NCI-H128 (cell line): ENCODE data around the gene WDR33.

Experiments used
- DNase-seq: peaks from one replicate; lab custom pipeline; 2025; ENCODE audit not compliant: unreplicated experiment; lab: John Stamatoyannopoulos, UW

The WDR33 gene

DNA sequence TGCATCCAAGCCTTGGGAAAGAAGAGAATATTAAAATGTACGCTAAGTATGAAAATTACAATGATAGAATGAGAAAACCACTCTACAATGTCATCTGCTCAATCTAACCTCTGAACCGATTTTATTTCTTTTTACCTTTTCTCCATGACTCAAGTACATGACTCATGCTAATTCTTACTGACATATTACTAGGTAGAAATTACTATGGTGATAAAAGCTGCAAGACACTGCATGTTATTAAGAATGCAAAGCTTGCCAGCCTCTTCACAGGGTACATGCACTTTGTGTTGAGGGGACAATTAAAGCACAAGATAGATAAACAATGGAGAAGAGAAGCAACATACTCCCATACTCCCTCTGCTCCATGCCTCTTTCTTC is 89.0 kb downstream of the WDR33 start:
- DNase-seq, result no peak

DNA sequence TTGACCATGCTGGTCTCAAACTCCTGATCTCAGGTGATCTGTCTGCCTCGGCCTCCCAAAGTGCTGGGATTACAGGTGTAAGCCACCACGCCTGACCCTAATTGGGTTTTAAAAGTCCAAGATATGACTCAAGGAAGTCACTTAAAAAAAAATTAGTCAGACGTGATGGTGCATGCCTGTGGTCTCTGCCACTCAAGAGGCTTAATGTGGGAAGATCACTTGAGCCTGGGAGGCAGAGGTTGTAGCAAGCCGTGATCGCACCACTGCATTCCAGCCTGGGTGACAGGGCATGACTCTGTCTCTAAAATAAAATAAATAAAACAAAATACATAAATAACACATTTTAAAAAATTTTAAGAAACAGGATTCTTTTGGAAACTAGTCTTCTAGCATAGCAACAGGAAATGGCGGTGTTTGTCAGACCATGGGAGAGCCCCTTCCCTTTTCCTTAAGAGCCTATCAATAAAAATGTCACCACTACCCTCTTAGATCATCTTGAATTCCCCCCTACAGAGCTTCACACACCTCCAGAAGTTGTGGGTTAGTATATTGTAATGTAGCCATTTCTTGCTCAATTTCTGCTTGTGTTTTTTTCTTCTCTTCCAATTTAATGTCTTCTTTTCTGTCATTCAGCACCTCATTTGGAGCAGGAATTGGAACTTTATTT is 89.5 kb downstream of the WDR33 start:
- DNase-seq, result no peak

DNA sequence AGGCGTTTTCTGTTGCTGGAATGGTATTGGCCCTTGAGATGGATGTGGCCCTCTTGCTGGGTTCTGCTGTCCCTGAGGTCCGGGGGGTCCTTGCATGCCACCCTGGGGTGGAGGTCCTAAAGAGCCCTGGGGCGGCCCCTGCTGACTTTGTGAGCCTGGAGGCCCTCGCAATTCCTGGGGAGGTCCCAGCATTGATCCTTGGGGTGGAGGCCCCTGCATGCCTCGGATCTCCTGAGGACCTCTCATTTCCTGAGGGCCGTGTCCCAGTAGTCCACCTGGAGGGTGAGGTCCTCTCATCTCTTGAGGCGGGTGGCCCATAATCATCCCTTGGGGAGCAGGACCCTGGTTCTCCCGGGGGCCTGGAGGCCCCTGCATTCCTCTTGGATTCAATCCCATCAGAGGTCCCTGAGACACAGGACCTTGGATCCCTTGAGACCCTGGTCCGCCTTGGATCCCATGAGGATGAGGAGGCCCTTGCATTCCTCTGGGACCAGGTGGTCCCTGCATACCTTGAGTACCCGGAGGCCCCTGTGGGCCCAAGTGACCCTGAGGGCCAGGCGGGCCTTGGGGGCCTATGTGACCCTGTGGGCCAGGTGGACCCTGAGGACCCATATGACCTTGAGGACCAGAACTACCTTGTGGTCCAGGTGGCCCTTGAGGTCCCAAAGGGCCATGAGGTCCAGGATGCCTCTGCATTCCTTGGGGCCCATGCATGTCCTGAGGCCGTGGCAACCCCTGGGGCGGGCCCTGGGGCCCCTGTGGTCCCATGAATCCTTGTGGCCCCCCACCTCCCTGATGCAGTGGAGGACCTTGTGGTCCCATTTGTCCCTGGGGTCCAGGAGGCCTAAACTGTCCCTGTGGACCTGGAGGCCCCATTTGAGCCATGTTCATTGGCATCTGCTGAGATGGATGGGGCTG is 91.4 kb downstream of the WDR33 start:
- no peak for DNase-seq

DNA sequence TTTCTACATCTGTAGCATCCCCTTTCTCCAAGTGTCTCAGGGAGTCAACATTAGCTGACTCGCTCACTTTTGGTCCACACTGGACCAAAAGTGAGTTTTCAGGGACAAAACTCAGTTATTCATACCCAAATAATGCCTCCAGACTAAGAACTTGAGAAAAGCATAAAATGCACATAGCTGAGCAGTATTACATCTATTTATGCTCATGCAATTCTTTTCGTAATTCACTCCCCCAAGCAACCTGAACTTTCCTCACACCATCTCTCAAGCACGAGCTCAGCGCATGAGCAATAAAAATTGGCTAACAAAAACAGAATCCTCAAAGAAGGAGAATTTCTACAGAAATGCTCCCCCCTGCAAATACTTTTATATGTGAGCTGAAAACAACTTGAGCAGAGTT is 92.7 kb downstream of the WDR33 start:
- no peak for DNase-seq

DNA sequence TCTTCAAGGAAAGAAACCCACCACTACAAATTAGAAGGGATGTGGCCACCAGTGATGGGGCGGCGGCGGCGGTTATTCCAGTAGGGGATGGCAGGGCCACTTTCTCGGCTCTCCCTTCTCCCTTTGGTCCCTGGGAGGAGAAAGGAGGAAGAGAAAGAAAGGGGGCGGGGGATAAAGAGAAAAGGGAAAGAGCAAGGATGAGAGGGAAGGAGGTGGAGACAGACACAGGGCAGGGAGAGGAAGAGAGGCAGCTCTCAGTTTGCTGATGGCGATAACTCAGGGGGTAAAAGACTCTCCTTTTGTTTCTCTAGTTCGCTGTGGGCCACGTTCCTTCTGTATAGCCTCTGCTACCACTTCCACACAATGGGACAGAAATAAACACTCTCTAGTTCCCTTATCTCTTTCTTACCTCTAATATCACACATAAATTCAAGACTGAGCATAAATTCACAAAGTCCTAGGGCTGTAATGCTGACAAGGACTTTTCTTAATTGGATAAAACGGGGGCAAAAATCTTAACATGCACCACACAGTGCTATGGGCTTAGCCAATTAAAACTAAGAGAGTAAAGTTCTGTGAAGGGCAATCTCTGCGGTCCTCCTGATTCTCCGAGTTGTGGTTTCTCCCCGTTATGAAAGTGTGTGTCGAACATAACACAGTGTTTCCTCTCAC is 95.1 kb downstream of the WDR33 start:
- DNase-seq, result no peak

DNA sequence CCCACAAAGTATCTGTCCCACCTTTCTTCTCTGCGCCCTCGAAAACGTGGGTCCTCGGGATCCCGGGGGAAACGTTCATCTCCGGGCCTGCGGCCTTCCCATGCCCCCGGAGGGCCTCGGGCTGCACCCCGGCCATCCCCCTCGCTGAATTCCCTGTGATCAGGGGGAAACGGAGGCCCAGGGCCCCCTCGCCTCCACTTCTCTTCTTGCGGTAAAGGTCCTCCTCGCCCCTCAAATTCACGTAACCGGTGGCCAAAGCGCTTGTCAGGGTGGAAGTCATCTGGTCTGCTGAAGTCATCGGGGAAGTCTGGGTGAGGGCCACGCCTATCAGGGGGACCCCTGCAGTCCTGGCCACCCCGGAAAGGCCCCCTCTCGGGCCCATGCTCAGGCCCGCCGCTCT is 97.4 kb downstream of the WDR33 start:
- DNase-seq, result no peak

DNA sequence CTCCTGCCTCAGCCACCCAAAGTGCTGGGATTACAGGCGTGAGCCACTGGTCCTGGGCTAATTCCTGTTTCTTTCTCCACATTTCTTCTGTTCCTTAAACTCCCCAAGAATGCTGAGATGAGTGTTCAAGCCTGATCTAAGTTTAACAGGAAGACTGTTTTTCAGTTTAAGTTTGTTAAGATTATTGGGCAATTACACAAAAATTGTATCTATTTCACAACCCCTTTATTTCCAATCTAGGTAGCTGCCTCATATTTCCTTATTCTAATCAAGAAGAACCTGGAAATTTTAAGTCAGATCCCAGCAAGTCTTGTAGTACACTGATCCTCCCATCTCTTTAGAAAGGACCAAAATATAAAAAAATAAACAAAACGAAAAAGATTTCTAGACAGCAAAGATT is 98.0 kb downstream of the WDR33 start:
- DNase-seq, result no peak

DNA sequence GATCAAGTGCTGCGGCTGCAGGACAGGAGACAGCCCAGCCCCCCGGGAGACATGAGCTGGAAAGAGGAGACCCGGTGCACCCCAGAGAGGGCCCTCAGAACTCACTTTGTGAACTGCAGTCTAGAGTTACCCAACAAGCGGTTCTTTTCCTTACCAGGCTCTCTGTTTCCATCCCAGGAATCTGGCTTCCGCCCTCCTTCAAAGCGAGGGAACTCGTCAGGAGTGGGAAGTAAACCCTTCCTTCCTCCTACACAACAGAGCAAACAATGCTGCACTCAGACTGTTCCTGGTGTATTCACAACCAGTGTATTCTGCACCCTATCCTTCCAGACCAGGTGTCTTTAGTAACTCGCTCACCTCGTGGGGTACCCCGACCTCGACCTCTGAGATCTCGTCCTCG is 101.6 kb downstream of the WDR33 start:
- DNase-seq, result no peak

GRCh38 chr2:127707890-127708648 is 102.9 kb downstream of the WDR33 start:
- DNase-seq, result no peak

DNA sequence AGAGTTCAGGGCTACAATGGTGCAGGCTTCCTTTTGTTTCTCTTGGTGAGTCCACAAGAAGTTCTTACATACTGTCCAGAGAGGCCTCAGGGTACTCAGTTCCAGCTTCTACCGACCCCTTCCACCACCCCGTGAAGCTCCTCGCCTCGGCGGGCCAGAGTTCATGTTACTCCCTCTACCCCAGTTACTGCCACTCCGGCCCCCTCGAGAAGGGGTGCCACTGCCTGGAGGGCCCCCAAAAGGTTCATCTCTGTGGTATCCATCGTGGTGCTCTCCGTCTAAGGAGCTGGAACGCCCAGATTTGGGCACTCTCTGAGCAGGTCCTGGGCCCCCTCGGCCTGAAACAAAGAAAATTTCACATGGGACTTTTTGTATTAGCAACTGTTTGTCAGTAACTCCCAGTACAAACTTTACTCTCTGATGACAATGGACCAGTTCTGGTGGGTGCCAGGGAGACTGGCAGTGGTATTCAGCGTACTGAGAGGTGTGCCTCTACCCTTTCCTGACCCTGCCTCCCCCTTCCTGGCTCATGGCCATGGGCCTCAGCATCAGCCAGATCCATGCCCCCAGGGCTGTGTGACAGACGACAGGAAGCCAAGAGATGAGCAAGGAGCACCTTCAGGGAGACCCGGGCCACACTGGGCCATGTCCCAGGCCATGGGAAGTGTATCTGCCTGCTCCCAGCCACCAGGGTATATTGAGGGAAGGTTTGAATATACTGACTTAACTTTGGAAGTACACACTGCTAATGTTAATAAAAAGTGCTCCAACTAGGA is 104.6 kb downstream of the WDR33 start:
- DNase-seq, result no peak

- no peak for DNase-seq
Measured at GRCh38 chr2:127705391-127706065, 105.4 kb downstream of the WDR33 start.

- DNase-seq, result no peak
Measured at GRCh38 chr2:127704641-127705390, 106.2 kb downstream of the WDR33 start.

GRCh38 chr2:127703282-127703681 is 107.7 kb downstream of the WDR33 start:
- no peak for DNase-seq

DNA sequence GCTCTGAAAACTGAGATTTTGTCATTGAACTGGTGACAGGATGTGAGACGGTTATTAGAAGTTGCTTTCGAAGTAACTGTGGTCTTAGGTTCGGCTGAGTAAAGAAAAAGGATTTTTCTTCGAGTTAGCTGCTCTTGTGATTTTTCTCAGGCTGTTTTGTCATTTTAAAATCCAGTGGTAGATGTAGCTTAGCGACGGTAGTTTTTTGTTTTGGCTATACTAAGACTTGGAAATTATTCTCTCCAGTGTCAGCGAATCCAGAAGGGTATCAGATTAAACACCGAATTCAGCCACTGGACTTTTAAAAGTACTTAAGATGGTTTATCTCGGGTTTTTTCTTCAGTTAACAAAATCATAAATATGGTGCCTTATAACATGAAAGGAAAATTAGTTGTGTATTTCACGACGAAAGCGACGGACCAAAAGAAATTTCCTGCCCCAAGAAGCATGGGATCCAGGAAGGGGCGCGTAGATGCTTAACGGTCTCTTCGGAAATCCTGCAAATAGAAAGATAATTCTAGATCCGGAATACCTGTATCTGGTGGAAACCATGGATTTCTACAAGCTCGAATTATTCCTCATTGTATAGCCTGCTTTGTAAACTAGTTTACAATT is 108.5 kb downstream of the WDR33 start:
- no peak for DNase-seq

DNA sequence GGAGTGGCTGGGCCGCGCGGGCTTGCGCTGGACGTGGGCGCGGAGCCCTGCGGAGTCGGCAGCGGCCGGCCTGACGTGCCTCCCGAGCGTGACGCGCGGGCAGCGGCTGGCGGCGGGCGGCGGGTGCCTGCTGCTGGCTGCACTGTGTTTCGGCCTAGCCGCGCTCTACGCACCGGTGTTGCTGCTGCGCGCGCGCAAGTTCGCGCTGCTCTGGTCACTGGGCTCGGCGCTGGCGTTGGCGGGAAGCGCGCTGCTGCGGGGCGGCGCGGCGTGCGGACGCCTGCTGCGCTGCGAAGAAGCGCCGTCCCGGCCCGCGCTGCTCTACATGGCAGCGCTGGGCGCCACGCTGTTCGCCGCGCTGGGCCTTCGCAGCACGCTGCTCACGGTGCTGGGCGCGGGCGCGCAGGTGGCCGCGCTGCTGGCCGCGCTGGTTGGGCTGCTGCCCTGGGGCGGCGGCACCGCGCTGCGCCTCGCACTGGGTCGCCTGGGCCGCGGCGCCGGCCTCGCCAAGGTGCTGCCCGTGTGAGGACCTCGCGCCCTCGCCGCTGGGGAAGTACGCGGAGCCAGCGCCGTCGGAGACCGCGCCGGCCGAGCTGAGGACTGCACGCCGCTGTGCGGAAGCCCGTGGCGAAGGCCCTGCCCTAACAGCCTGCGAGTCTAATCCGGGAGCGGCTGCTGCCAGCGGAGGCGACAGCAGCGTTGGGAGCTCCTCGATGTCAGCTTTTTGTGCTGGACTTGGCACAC is 109.1 kb downstream of the WDR33 start:
- peak; percentile 2 for DNase-seq

DNA sequence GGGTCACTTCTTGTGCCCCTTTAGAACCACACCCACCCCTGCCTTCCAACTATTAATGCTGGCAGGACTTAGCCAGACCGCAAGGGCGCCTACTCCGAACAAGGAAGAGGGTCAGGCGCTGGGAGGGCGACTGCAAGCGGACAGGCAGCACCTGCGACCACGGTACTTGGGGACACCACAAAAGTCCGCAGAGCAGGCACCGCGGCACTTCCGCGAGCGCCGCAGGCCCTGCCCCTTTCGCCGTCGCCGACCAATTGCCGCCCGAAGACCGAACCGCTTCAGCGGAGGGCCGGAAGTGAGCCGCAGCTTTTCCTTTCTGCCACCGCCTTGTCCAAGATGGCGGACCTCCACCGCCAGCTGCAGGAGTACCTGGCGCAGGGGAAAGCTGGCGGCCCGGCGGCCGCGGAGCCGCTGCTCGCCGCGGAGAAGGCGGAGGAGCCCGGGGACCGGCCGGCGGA is 109.7 kb downstream of the WDR33 start, which contains the start of gene SFT2D3:
Gene SFT2D3 (plus strand): TSS at position 305 of the 458 bp plus-strand sequence. CDS start 32 bp downstream, at position 337.
- peak; percentile 46 for DNase-seq

DNA sequence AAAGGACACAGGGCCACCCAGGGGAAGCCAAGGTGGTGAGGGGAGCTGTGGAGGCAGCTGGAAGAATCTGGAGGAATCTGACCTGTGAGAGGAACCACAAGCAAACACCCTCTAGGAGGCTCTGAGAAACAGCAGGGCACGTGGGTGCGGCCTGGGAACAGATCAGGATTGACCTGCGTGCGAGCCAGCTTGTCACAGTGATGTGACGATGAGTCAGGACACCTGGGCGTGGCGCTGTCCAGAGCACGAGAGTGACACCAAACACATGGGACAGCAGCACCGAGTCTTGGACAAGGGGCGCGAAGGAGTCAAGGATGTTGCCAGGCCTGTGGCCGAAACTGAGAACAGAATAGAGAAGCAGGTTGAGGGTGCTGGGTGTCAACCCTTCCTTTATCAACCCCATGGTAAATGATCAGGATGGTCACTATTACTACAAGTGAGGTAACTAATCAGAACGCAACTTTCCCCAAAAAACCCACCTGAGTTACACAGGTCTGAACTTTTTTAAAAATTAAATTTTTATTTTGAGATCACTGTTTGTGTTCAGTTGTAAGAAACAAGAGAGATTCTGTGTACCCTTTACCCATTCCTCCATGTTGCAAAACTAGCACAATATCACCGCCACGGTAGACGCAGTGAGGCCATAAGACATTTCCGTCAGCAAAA is 110.3 kb downstream of the WDR33 start:
- no peak for DNase-seq
